Natural killer cell (primary cell): ENCODE data around the gene DCAF7. TPM values are rescaled to one million over a fixed set of nuclear protein-coding genes. Genes with fewer than 3 reads are reported as not detected.

ENCODE experiments used
- ATAC-seq, 3 donors: fragments of 150-1000 bp in 2 of 3; fragments of 200-7000 bp in 1 of 3; cut with Tn5 transposase; 1 replicate in 1 of 3; 2 replicates in 2 of 3; pipeline ENCODE4 v1.10.0; 2021; ENCODE audit warnings: mild to moderate bottlenecking in 2 of 3, moderate library complexity in 2 of 3
- DNase-seq, 2 donors: peaks; one replicate each; pipeline versions ENCODE4 v3.0.0 to v3.0.0-alpha.2; 2013 to 2021; ENCODE audit warnings: mixed read lengths in 1 of 2
- H3K27ac ChIP-seq: one replicate; pipeline ENCODE4 v1.5.1; 2013; ENCODE audit warnings: mild to moderate bottlenecking, low read length
- H3K27me3 ChIP-seq: one replicate; pipeline ENCODE4 v1.6.1; 2013; ENCODE audit warnings: low read length; ENCODE audit not compliant: control insufficient read depth, insufficient read depth
- H3K36me3 ChIP-seq: one replicate; pipeline ENCODE4 v1.6.1; 2013; ENCODE audit warnings: low read length; ENCODE audit not compliant: control insufficient read depth, insufficient read depth
- H3K4me1 ChIP-seq: one replicate; pipeline ENCODE4 v1.6.1; 2013; ENCODE audit warnings: low read length; ENCODE audit not compliant: control insufficient read depth, insufficient read depth
- H3K4me3 ChIP-seq: one replicate; pipeline ENCODE4 v1.5.1; 2013; ENCODE audit warnings: low read length
- H3K9me3 ChIP-seq: one replicate; pipeline ENCODE4 v1.6.1; 2013; ENCODE audit warnings: low read length; ENCODE audit not compliant: control insufficient read depth, insufficient read depth
- H3K27ac Mint-ChIP-seq, 2 donors: one replicate each; pipeline ENCODE4 v1.8.0; 2022; ENCODE audit warnings: mild to moderate bottlenecking in 2 of 2, mixed read lengths in 2 of 2, moderate library complexity in 1 of 2
- H3K27me3 Mint-ChIP-seq, 2 donors: one replicate each; pipeline ENCODE4 v1.8.0; 2022; ENCODE audit warnings: low read depth in 2 of 2, mixed read lengths in 2 of 2
- H3K36me3 Mint-ChIP-seq: one replicate; pipeline ENCODE4 v1.8.0; 2022; ENCODE audit warnings: mixed read lengths
- H3K4me1 Mint-ChIP-seq, 2 donors: one replicate each; pipeline ENCODE4 v1.8.0; 2022; ENCODE audit warnings: mixed read lengths in 2 of 2
- H3K4me3 Mint-ChIP-seq: one replicate; pipeline ENCODE4 v1.8.0; 2022; ENCODE audit warnings: mild to moderate bottlenecking, moderate library complexity, mixed read lengths
- H3K9me3 Mint-ChIP-seq, 2 donors: one replicate each; pipeline ENCODE4 v1.8.0; 2022; ENCODE audit warnings: mixed read lengths in 2 of 2
- WGBS: methylation state at CpG from one replicate; pipeline ENCODE4 v1.1.7; 2013; ENCODE audit warnings: missing lambda C conversion rate; ENCODE audit not compliant: insufficient coverage; 5-methylcytosine and 5-hydroxymethylcytosine counted together
- intact Hi-C: fragments of 100-400 bp; cut with micrococcal nuclease; formaldehyde crosslinking; loops from one replicate; pipeline ENCODE4 v1.14.2; 2022
- total RNA-seq, 4 donors: library from RNA; stranded (reverse); fragments of 120-200 nt in 1 of 4; gene quantifications; one replicate each; pipeline versions ENCODE4 v1.2.3 to v1.2.4, GENCODE V29; 2013 to 2022
- TF ChIP-seq, protein P1 (sequence below): fragments of 200-600 bp; IDR thresholded peaks from one replicate; pipeline ENCODE4 v1.8.0; 2022; ENCODE audit warnings: antibody characterized with exemption

The DCAF7 gene
- total RNA-seq, 3 donors from 2014 or later (not counting 1 experiment from before 2014, with no cell fraction given): 55.5 to 83.5 (median 72.2) TPM

DNA sequence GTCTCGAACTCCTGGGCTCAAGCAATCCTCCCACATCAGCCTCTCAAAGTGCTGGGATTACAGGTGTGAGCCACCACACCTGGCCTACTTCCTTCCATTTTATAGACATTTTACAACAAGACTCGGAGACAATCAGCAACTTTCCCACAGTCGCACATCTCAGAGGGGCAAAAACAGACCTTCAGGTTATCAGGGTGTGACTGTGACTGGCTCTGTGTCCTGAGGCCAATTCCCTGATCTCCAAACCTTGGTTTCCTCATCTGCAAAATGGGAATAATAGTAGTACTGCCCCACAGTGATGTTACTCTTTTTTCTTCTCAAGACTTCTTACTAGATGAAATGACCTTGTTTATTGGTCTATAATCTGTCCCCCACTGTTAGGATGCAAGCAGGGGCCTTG, 37.9 kb upstream of the DCAF7 start:
- Histone ChIP-seq H3K4me3 (no peak overlapping the region), H3K36me3 (no peaks in the 10 kb centered on the region), H3K27ac (no peak overlapping the region), H3K4me1 (no peaks in the 10 kb centered on the region), H3K9me3 (no peaks in the 10 kb centered on the region), H3K27me3 (no peaks in the 10 kb centered on the region)
- intact Hi-C loops: no loop called here
- no peak for DNase-seq
- H3K9me3 Mint-ChIP-seq: no peaks in the 10 kb centered on the region
- H3K36me3 Mint-ChIP-seq: no peaks in the 10 kb centered on the region
- H3K27me3 Mint-ChIP-seq: peaks cover 7 to 9% of the 10 kb centered on the region in 2 donors
- 77% methylated on average over 3 of the region's 3 CpGs for WGBS
- H3K4me1 Mint-ChIP-seq: no peaks in the 10 kb centered on the region
- no peak overlapping the region for H3K4me3 Mint-ChIP-seq
- no peak overlapping the region for H3K27ac Mint-ChIP-seq
- ATAC-seq: no peak
- TF ChIP-seq, protein P1, sequence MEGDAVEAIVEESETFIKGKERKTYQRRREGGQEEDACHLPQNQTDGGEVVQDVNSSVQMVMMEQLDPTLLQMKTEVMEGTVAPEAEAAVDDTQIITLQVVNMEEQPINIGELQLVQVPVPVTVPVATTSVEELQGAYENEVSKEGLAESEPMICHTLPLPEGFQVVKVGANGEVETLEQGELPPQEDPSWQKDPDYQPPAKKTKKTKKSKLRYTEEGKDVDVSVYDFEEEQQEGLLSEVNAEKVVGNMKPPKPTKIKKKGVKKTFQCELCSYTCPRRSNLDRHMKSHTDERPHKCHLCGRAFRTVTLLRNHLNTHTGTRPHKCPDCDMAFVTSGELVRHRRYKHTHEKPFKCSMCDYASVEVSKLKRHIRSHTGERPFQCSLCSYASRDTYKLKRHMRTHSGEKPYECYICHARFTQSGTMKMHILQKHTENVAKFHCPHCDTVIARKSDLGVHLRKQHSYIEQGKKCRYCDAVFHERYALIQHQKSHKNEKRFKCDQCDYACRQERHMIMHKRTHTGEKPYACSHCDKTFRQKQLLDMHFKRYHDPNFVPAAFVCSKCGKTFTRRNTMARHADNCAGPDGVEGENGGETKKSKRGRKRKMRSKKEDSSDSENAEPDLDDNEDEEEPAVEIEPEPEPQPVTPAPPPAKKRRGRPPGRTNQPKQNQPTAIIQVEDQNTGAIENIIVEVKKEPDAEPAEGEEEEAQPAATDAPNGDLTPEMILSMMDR: no peak

DNA sequence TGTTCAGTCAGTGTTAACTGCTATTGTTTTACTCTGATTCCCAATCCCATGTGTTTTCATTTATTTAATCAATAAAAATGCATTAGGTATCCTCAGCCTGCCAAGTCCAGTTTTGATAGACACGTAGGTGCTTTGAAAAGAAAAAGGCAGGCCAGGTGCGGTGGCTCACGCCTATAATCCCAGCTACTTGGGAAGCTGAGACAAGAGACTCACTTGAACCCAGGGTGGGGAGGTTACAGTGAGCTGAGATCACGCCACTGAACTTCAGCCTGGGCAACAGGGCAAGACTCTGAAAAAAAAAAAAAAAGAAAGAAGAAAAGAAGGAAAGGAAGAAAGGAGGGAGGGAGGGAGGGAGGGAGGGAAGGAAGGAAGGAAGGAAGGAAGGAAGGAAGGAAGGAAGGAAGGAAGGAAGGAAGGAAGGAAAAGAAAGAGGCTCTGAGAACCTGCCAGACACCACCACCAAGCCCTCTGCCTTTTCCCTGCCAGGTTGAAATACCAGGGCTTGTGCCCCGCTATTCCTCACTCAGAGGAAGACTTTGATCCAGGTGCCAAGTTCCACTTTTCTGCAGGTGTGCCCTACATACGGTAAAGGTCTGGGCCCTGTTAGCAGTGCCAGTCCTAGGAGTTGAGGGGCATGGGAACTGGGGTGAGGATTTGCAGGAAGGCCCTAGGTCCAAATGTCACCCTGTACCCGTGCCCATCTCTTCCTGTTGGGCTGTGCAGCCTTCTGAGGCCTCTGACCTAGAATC, 37.2 kb upstream of the DCAF7 start:
- no peak overlapping the region for H3K4me3 ChIP-seq
- WGBS: 79% methylated on average over 7 of the region's 7 CpGs

DNA sequence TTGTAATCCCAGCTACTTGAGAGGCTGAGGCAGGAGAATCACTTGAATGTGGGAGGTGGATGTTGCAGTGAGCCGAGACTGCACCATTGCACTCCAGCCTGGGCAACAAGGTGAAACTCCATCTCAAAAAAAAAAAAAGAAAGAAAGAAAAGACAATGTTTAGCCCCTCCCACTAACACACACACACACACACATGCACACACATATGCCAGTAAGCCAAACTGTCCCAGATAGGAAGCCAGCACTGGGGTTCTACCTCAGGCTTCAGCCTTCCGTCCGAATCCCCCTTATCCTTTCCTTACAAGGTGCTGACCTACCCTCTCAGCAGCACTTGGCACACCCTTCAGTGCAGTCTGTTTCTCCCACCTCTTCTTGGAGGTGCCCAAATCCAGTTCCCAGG, 35.8 kb upstream of the DCAF7 start:
- H3K27me3 ChIP-seq: no peaks in the 10 kb centered on the region
- Mint-ChIP-seq H3K36me3 (no peaks in the 10 kb centered on the region), H3K4me3 (no peak overlapping the region), H3K9me3 (no peaks in the 10 kb centered on the region), H3K4me1 (no peaks in the 10 kb centered on the region), H3K27me3 (peaks cover 7% of the 10 kb centered on the region in 2 donors), H3K27ac (no peak overlapping the region)
- no peaks in the 10 kb centered on the region for H3K9me3 ChIP-seq
- intact Hi-C loops: no loop called here
- WGBS: 96% methylated on average over 2 of the region's 3 CpGs
- DNase-seq (no peak), ATAC-seq (no peak)
- no peak overlapping the region for H3K27ac ChIP-seq
- TF ChIP-seq, protein P1: no peak
- no peak overlapping the region for H3K4me3 ChIP-seq
- no peaks in the 10 kb centered on the region for H3K4me1 ChIP-seq
- H3K36me3 ChIP-seq: no peaks in the 10 kb centered on the region

More for the DNA sequence above, 37.2 kb upstream of the DCAF7 start:
- no peaks in the 10 kb centered on the region for H3K9me3 ChIP-seq
- no peaks in the 10 kb centered on the region for H3K36me3 ChIP-seq
- H3K27me3 ChIP-seq: no peaks in the 10 kb centered on the region
- H3K4me1 ChIP-seq: no peaks in the 10 kb centered on the region
- no peak for DNase-seq
- no peak overlapping the region for H3K27ac ChIP-seq
- H3K4me1 Mint-ChIP-seq: no peaks in the 10 kb centered on the region
- H3K27ac Mint-ChIP-seq: no peak overlapping the region
- H3K4me3 Mint-ChIP-seq: no peak overlapping the region
- H3K9me3 Mint-ChIP-seq: no peaks in the 10 kb centered on the region
- H3K27me3 Mint-ChIP-seq: peaks cover 7 to 9% of the 10 kb centered on the region in 2 donors
- intact Hi-C loops: no loop called here
- TF ChIP-seq, protein P1: no peak
- no peak for ATAC-seq
- H3K36me3 Mint-ChIP-seq: no peaks in the 10 kb centered on the region

DNA sequence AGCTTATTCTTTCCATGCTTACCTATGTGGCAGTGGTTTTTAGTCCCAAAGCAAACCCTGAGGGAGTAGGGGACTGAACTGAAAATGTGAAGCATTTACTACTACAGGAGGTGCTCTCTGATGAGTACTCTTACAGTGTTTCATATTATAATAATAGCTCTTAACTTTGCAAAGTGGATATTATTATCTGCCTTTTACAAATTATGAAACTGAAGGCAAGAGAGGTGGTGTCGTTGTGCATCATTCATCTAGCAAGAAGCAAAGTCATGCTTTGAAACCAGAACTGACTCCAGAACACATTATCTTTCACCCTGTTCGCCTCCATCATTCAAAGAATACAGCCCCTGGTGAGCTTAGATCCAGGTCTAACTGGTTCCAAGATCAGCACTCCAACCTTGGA, 35.3 kb upstream of the DCAF7 start:
- intact Hi-C loops: no loop called here
- DNase-seq: no peak

More for the DNA sequence above, 35.3 kb upstream of the DCAF7 start:
- Histone ChIP-seq H3K27me3 (no peaks in the 10 kb centered on the region), H3K36me3 (no peaks in the 10 kb centered on the region), H3K9me3 (no peaks in the 10 kb centered on the region), H3K27ac (no peak overlapping the region), H3K4me3 (no peak overlapping the region), H3K4me1 (no peaks in the 10 kb centered on the region)
- Mint-ChIP-seq H3K4me1 (no peaks in the 10 kb centered on the region), H3K9me3 (no peaks in the 10 kb centered on the region), H3K36me3 (no peaks in the 10 kb centered on the region), H3K4me3 (no peak overlapping the region), H3K27ac (no peak overlapping the region), H3K27me3 (peaks cover 7% of the 10 kb centered on the region in 2 donors)
- WGBS: 44% methylated on average over 2 of the region's 2 CpGs
- ATAC-seq: no peak
- TF ChIP-seq, protein P1: no peak
